WTC11 (cell line): ENCODE measurements around the gene POGK. TPM values are rescaled to one million over a fixed set of nuclear protein-coding genes. Genes with fewer than 3 reads are reported as not detected.
"Not testable (repeated sequence)": the region's sequence is repeated elsewhere in the genome, so short reads cannot be mapped to it uniquely, and the experiment has no call there.

ENCODE experiments used
- ATAC-seq: fragments of 200-7000 bp; cut with Tn5 transposase; 2 replicates; pipeline ENCODE4 v1.10.0; 2021; ENCODE audit warnings: mild to moderate bottlenecking, moderate library complexity
- CTCF ChIA-PET: fragments of 300-600 bp; sonication (Branson Sonifier 250); formaldehyde crosslinking; loops from one replicate; lab custom pipeline; 2021; ENCODE audit warnings: antibody characterized with exemption; lab: Charles Lee
- POLR2A ChIA-PET: fragments of 350-600 bp; sonication (Branson Sonifier 250); formaldehyde crosslinking; loops from one replicate; lab custom pipeline; 2021; ENCODE audit warnings: antibody characterized with exemption; lab: Charles Lee
- DNase-seq: peaks from one replicate; pipeline ENCODE4 v3.0.0; 2021; ENCODE audit warnings: low spot score
- H3K27ac Mint-ChIP-seq: 2 replicates; pipeline ENCODE4 v1.8.0; 2021; ENCODE audit warnings: mixed read lengths
- H3K27me3 Mint-ChIP-seq: 2 replicates; pipeline ENCODE4 v1.8.0; 2021; ENCODE audit warnings: low read depth, mild to moderate bottlenecking, moderate library complexity, mixed read lengths
- H3K36me3 Mint-ChIP-seq: 2 replicates; pipeline ENCODE4 v1.8.0; 2021; ENCODE audit warnings: mixed read lengths
- H3K4me1 Mint-ChIP-seq: 2 replicates; pipeline ENCODE4 v1.8.0; 2022; ENCODE audit warnings: mixed read lengths
- H3K4me3 Mint-ChIP-seq: 2 replicates; pipeline ENCODE4 v1.8.0; 2021; ENCODE audit warnings: mild to moderate bottlenecking, moderate library complexity, mixed read lengths
- H3K9me3 Mint-ChIP-seq: 2 replicates; pipeline ENCODE4 v1.8.0; 2021; ENCODE audit warnings: mixed read lengths
- ARID4B ChIP-seq: sonication (generic); formaldehyde crosslinking; IDR thresholded peaks from 2 replicates; pipeline ENCODE4 v1.8.0; 2023; ENCODE audit warnings: missing genetic modification reagents, mild to moderate bottlenecking, borderline replicate concordance
- ATF6 ChIP-seq: sonication (generic); formaldehyde crosslinking; IDR thresholded peaks from 2 replicates; pipeline ENCODE4 v1.8.1; 2023; ENCODE audit warnings: mild to moderate bottlenecking, missing genetic modification reagents
- CBFB ChIP-seq: sonication (generic); formaldehyde crosslinking; IDR thresholded peaks from 2 replicates; pipeline ENCODE4 v1.8.1; 2022; ENCODE audit warnings: mild to moderate bottlenecking, low read depth, missing genetic modification reagents
- FOXK1 ChIP-seq: sonication (generic); formaldehyde crosslinking; IDR thresholded peaks from 2 replicates; pipeline ENCODE4 v1.8.0; 2022; ENCODE audit warnings: mild to moderate bottlenecking, moderate library complexity, missing genetic modification reagents
- GABPB1 ChIP-seq: sonication (generic); formaldehyde crosslinking; IDR thresholded peaks from 2 replicates; pipeline ENCODE4 v1.8.1; 2023; ENCODE audit warnings: mild to moderate bottlenecking, missing genetic modification reagents
- JUN ChIP-seq: sonication (generic); formaldehyde crosslinking; IDR thresholded peaks from 2 replicates; pipeline ENCODE4 v1.8.0; 2023; ENCODE audit warnings: mild to moderate bottlenecking, missing genetic modification reagents
- NFATC4 ChIP-seq: fragments of 250-450 bp; sonication (Bioruptor Pico); IDR thresholded peaks from 2 replicates; pipeline ENCODE4 v1.9.0; 2021; ENCODE audit warnings: mild to moderate bottlenecking
- NFYB ChIP-seq: sonication (generic); formaldehyde crosslinking; conservative IDR thresholded peaks from 2 replicates; pipeline ENCODE4 v1.8.0; 2022; ENCODE audit warnings: low read depth, missing genetic modification reagents
- RORB ChIP-seq: fragments of 250-450 bp; sonication (Bioruptor Pico); IDR thresholded peaks from 2 replicates; pipeline ENCODE4 v1.9.0; 2021; ENCODE audit warnings: mild to moderate bottlenecking
- ZNF263 ChIP-seq: sonication (generic); formaldehyde crosslinking; IDR thresholded peaks from 2 replicates; pipeline ENCODE4 v1.8.1; 2022; ENCODE audit warnings: low read depth, mild to moderate bottlenecking, moderate library complexity, missing genetic modification reagents
- ZNF281 ChIP-seq: sonication (generic); formaldehyde crosslinking; IDR thresholded peaks from 2 replicates; pipeline ENCODE4 v1.8.0; 2023; ENCODE audit warnings: mild to moderate bottlenecking, missing genetic modification reagents
- ZNF396 ChIP-seq: fragments of 250-450 bp; sonication (Bioruptor Pico); IDR thresholded peaks from 2 replicates; pipeline ENCODE4 v1.8.0; 2021; ENCODE audit warnings: mild to moderate bottlenecking, moderate library complexity, borderline replicate concordance
- ZNF423 ChIP-seq: fragments of 250-450 bp; sonication (Bioruptor Pico); IDR thresholded peaks from 2 replicates; pipeline ENCODE4 v2.1.2; 2022; ENCODE audit warnings: mild to moderate bottlenecking, moderate library complexity
- total RNA-seq: library from RNA; stranded (reverse); gene quantifications from 3 replicates; pipeline ENCODE4 v1.2.3, GENCODE V29; 2021

The POGK gene
- total RNA-seq, 1 experiment from 2014 or later: 33.1 TPM

GRCh38 chr1:166876540-166876838 is 37.2 kb downstream of the POGK start:
- TF ChIP-seq ARID4B (CRISPR knock-in tag) (no peak), ZNF281 (CRISPR knock-in tag) (no peak), NFYB (CRISPR knock-in tag) (no peak), ATF6 (CRISPR knock-in tag) (no peak), ZNF396 (CRISPR knock-in tag) (no peak), NFATC4 (CRISPR knock-in tag) (no peak), ZNF263 (no peak), RORB (CRISPR knock-in tag) (no peak), FOXK1 (CRISPR knock-in tag) (no peak), ZNF423 (CRISPR knock-in tag) (no peak), GABPB1 (CRISPR knock-in tag) (no peak), CBFB (CRISPR knock-in tag) (no peak), JUN (CRISPR knock-in tag) (no peak)
- DNase-seq (no peak), ATAC-seq (no peak)
- Mint-ChIP-seq H3K36me3 (peaks cover 5% of the 10 kb centered on the region; the same call in 1 of the 2 replicates), H3K4me3 (peak overlapping the region; percentile 94), H3K4me1 (peaks cover 34% of the 10 kb centered on the region), H3K9me3 (peaks cover 6% of the 10 kb centered on the region), H3K27me3 (peaks cover 2% of the 10 kb centered on the region; the same call in 1 of the 2 replicates), H3K27ac (peak overlapping the region; percentile 97)
- ChIA-PET POLR2A (interaction anchor here (0.9 to 1.3 kb wide), 5 partner anchors 17 to 677 kb away, joined by 3 to 7 read pairs (median 4); partner anchors contain the start of genes CREG1 and POU2F1), CTCF (interaction anchor here (0.6 to 1.7 kb wide), 11 partner anchors 8 to 1105 kb away, joined by 3 to 23 read pairs (median 4); partner anchors contain the start of gene POGK)

GRCh38 chr1:166878173-166878917 is 39.1 kb downstream of the POGK start:
- ATAC-seq, H3K9me3 Mint-ChIP-seq, H3K27ac Mint-ChIP-seq, DNase-seq, H3K4me3 Mint-ChIP-seq, POLR2A ChIA-PET, H3K36me3 Mint-ChIP-seq: not testable (repeated sequence)
- TF ChIP-seq NFYB (CRISPR knock-in tag): peak; percentile 31; the same call in 1 of the 2 replicates
- peaks cover 22% of the 10 kb centered on the region for H3K4me1 Mint-ChIP-seq
- CTCF ChIA-PET: interaction anchor here (1.7 to 2.3 kb wide), 2 partner anchors 32 to 181 kb away, joined by 4 to 6 read pairs; no protein-coding TSS in a partner anchor
- peaks cover 18% of the 10 kb centered on the region for H3K27me3 Mint-ChIP-seq
